Naive B cell (primary cell): ENCODE data around the gene IL22. TPM values are rescaled to one million over a fixed set of nuclear protein-coding genes. Genes with fewer than 3 reads are reported as not detected.

ENCODE experiments used
- ATAC-seq, 2 donors: fragments of 150-1000 bp; cut with Tn5 transposase; 2 replicates each; pipeline ENCODE4 v1.10.0; 2021; ENCODE audit warnings: low read depth in 2 of 2, mild to moderate bottlenecking in 2 of 2, moderate library complexity in 2 of 2
- DNase-seq: peaks from one replicate; pipeline ENCODE4 v3.0.0; 2022
- H3K27ac Mint-ChIP-seq, 6 donors: one replicate each; pipeline ENCODE4 v1.8.0; 2020 to 2022; ENCODE audit warnings: mild to moderate bottlenecking in 6 of 6, mixed read lengths in 6 of 6, moderate library complexity in 5 of 6, inconsistent platforms in 2 of 6
- H3K27me3 Mint-ChIP-seq, 3 donors: one replicate each; pipeline ENCODE4 v1.8.0; 2021 to 2022; ENCODE audit warnings: mixed read lengths in 3 of 3, mild to moderate bottlenecking in 1 of 3
- H3K36me3 Mint-ChIP-seq, 2 donors: one replicate each; pipeline ENCODE4 v1.8.0; 2020 to 2022; ENCODE audit warnings: mixed read lengths in 2 of 2, inconsistent platforms in 1 of 2, mild to moderate bottlenecking in 1 of 2
- H3K4me1 Mint-ChIP-seq, 3 donors: one replicate each; pipeline ENCODE4 v1.8.0; 2020 to 2022; ENCODE audit warnings: mixed read lengths in 3 of 3, inconsistent platforms in 1 of 3, mild to moderate bottlenecking in 1 of 3, moderate library complexity in 1 of 3
- H3K4me3 Mint-ChIP-seq, 8 donors: one replicate each; pipeline ENCODE4 v1.8.0; 2020 to 2022; ENCODE audit warnings: mild to moderate bottlenecking in 8 of 8, mixed read lengths in 8 of 8, moderate library complexity in 8 of 8, inconsistent platforms in 2 of 8
- H3K9me3 Mint-ChIP-seq, 7 donors: one replicate each; pipeline ENCODE4 v1.8.0; 2020 to 2022; ENCODE audit warnings: mixed read lengths in 7 of 7, mild to moderate bottlenecking in 5 of 7, inconsistent platforms in 2 of 7, moderate library complexity in 1 of 7
- polyA plus RNA-seq, 6 donors: library from polyadenylated mRNA; unstranded; fragments of 300-500 nt; fragmentation: Illumina TruSeq; gene quantifications; one replicate each; pipeline ENCODE4 v1.2.3, GENCODE V29; 2021; ENCODE audit warnings: low read depth in 6 of 6

IL22 gene
- polyA plus RNA-seq, 6 donors from 2014 or later: not detected

DNA sequence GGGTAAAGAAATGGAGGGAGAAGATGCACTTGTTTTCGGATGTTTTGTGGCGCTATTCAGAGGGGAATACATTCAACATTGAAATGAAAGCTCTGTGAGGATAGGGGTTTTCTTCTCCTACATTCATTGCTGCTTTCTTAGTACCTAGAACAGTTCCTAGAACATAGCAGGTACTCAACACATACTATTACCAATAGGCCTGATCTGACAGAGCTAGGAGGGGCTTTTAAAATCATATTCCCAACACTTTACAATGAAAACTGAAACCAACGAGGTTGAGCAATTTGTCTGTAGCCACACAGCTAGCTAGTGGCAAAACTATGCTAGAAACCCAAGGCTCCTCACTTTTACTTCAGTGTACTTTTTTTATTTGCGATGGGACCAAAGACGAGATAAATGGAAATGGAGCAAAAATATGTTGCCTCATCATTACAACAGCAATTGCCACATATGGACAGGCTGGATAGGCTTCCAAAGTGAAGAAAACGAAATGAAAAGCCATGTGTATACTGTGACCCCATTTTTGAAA is 23.1 kb upstream of the IL22 start:
- ATAC-seq: no peak
- no peaks in the 10 kb centered on the region for H3K27me3 Mint-ChIP-seq
- no peaks in the 10 kb centered on the region for H3K4me1 Mint-ChIP-seq
- DNase-seq: no peak
- H3K27ac Mint-ChIP-seq: no peak overlapping the region
- H3K36me3 Mint-ChIP-seq: no peaks in the 10 kb centered on the region
- no peaks in the 10 kb centered on the region for H3K9me3 Mint-ChIP-seq
- H3K4me3 Mint-ChIP-seq: no peak overlapping the region

DNA sequence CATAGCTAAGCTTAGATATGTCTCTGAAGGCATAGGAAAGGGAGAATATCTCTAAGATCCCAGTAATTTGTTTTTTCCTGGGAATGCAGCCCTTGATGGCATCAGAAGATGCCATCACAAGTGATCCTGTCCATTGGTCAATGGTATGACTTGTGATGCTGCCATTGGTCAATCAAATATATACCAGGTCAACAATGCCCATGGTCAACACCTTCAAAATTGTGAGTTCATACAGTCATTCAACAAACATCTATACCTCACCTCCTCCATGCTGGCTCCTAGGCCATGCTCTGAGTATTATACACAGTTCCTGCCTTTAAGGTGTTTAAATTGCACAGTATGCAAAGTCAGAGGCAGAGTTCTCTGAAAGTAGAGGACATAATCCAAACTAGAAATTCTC is 19.3 kb upstream of the IL22 start:
- Mint-ChIP-seq H3K4me1 (no peaks in the 10 kb centered on the region), H3K9me3 (no peaks in the 10 kb centered on the region), H3K36me3 (no peaks in the 10 kb centered on the region), H3K27me3 (no peaks in the 10 kb centered on the region), H3K4me3 (no peak overlapping the region), H3K27ac (no peak overlapping the region)
- DNase-seq (no peak), ATAC-seq (no peak)

DNA sequence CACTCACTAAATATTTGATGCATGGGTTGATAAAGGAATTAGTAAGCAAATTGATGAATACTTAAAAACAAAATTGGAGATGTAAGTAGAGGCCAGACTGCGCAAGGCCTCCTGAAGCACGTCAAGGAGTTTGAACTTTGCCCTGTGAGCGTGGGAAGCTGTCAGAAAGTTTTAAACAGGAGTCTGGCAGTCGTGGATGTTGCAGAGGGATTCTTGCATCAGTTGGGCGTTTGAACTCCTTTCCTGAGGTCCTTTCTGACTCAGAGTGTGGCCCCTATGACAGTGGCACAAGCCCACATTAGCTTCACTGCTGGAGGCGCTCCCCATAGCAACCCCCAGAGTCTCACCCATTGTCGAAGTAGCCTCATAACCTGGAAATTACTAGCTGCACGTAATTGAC is 17.9 kb upstream of the IL22 start:
- Mint-ChIP-seq H3K4me3 (no peak overlapping the region), H3K36me3 (no peaks in the 10 kb centered on the region), H3K4me1 (no peaks in the 10 kb centered on the region), H3K27ac (no peak overlapping the region), H3K9me3 (no peaks in the 10 kb centered on the region), H3K27me3 (no peaks in the 10 kb centered on the region)
- no peak for ATAC-seq
- DNase-seq: no peak

DNA sequence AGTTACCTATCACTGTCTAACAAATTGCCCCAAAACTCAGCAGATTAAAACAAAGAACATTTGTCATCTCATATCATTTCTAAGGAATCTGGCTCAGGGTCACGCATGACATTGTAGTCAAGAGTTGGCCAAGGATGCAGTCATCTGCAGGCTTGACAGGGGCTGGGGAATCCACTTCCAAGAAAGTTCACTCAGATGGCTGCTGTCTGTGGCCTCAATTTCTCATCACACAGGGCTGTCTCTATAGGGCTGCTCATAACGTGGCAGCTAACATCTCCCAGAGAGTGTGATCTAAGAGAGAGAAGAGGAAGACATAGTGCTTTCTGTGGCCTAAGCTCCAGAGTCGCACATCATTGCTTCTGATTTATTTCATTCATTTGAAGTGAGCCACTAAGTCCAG is 17.0 kb upstream of the IL22 start:
- Mint-ChIP-seq H3K4me3 (no peak overlapping the region), H3K27me3 (no peaks in the 10 kb centered on the region), H3K4me1 (no peaks in the 10 kb centered on the region), H3K9me3 (no peaks in the 10 kb centered on the region), H3K36me3 (no peaks in the 10 kb centered on the region), H3K27ac (no peak overlapping the region)
- no peak for DNase-seq
- ATAC-seq: no peak

DNA sequence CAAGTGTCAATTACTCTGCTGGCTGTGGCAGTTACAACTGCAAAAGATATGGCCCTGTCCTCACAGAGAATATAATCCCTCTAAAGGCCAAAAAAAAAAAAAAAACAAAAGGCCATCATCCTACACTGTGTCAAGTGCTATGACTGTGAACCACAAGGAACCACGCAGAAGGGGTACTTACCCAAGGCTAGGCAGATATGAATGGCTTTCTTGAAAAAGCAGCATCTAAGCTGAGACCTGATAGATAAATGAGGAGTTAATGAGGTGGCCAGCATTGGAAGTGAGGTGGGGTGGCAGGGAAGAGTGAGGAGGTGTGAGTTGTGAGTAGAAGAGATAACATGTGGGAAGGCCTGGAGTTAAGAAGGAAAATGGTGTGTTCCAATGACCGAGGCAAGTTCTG is 16.4 kb upstream of the IL22 start:
- Mint-ChIP-seq H3K4me1 (no peaks in the 10 kb centered on the region), H3K36me3 (no peaks in the 10 kb centered on the region), H3K27me3 (peaks cover 0 to 3% (median 0%) of the 10 kb centered on the region in 3 donors), H3K27ac (no peak overlapping the region), H3K4me3 (no peak overlapping the region), H3K9me3 (no peaks in the 10 kb centered on the region)
- DNase-seq: no peak
- no peak for ATAC-seq

DNA sequence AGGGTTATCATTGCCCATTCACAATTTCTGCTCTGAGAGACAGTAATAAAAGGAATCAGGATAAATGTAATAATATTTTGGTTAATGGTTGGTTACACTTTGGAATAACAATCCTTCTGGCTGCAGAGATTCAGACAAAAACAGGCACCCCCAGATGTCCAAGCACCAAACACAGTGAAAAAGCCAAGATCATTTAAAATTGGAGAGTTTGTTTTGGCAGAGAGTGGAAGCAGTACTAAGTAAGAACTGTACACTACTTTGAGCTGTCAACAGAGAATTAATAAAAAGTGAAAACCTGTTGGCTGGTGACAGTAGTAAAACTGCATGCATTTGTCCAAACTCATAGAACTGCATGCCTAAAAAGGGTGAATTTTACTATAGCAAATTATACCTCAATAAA is 15.6 kb upstream of the IL22 start:
- Mint-ChIP-seq H3K9me3 (no peaks in the 10 kb centered on the region), H3K4me1 (no peaks in the 10 kb centered on the region), H3K27ac (no peak overlapping the region), H3K27me3 (peaks cover 0 to 6% (median 0%) of the 10 kb centered on the region in 3 donors), H3K36me3 (no peaks in the 10 kb centered on the region), H3K4me3 (no peak overlapping the region)
- ATAC-seq: no peak
- no peak for DNase-seq

DNA sequence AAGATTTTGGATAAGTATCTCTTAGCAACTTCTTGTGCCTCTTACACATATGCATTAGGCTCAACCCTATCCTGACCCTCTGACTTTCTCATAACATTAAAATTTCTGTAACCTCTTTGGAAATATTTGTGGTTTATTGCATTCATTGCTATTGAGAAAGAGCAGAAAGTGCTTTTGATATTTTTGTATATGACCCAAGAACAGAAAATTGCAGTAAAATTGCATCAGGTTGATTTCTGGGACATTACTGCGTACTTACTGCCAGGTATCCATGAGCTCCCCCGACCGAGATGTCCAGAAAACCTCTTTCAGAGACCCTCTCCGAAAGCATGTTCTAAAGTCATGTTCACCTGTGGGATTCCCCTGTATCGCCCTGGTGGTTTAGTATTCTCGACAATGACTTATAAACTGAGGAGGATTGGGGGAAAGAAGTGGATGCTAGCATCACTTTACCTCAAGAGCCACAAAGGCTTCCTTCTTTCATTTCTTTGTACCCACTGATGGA is 14.5 kb upstream of the IL22 start:
- Mint-ChIP-seq H3K27ac (no peak overlapping the region), H3K36me3 (no peaks in the 10 kb centered on the region), H3K4me1 (no peaks in the 10 kb centered on the region), H3K9me3 (no peaks in the 10 kb centered on the region), H3K27me3 (peaks cover 0 to 6% (median 0%) of the 10 kb centered on the region in 3 donors), H3K4me3 (no peak overlapping the region)
- no peak for DNase-seq
- ATAC-seq: no peak

DNA sequence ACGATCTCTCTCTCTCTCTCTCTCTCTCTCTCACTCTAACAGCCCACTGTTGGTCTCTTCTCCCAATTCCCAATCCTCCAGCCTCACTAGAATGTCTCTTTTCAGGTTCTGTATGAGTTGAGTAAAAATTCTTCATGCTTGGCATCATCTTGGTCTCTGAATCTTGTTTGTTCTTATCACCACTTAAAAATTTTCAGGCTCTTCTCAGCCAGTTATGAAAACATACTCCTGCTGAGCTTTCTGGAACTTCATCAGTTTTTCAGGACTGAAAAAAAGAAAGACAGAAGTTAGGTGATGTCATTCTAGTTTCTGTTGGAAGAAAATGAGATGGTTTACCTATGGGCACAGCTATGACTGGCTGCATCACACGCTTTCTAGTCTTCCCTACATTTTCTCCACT is 11.5 kb upstream of the IL22 start:
- H3K36me3 Mint-ChIP-seq: no peaks in the 10 kb centered on the region
- peaks cover 0 to 6% (median 0%) of the 10 kb centered on the region in 3 donors for H3K27me3 Mint-ChIP-seq
- no peak overlapping the region for H3K27ac Mint-ChIP-seq
- H3K4me1 Mint-ChIP-seq: no peaks in the 10 kb centered on the region
- H3K4me3 Mint-ChIP-seq: no peak overlapping the region
- ATAC-seq (no peak), DNase-seq (no peak)
- H3K9me3 Mint-ChIP-seq: no peaks in the 10 kb centered on the region

DNA sequence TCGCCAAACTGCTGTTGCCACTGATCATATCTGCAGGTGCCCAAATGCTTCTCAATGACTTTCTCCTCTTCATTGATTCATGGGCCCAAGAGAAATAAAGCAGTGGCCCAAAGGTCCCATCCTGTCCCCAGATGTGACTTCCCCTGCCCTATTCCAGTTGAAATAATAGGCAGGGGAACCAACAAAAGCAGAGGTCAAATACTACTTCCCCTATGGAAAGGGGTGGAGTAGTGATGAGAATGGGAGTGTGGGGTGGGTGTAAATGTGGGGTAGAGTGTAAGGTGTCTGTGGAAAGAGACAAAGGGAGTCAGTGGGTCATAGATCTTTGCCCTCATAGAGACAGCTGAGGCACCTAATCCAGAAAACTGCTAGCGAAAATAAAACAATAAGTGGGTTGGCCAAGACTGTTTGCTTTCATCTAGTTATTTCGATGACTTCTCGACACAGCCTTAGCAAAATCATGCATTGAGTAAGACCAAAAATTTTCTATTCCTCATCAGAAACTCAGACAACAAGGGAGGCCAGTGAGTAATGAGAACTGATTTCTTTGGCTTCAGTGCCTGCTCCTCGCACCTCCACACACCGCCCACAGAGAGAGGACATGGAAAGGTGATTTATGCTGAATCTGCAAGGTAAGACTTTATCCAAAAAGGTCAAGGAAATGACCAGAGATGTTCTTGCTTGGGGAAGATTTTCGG is 10.9 kb upstream of the IL22 start:
- Mint-ChIP-seq H3K36me3 (no peaks in the 10 kb centered on the region), H3K9me3 (no peaks in the 10 kb centered on the region), H3K4me3 (no peak overlapping the region), H3K27me3 (peaks cover 0 to 6% (median 0%) of the 10 kb centered on the region in 3 donors), H3K4me1 (no peaks in the 10 kb centered on the region), H3K27ac (no peak overlapping the region)
- no peak for DNase-seq
- no peak for ATAC-seq

DNA sequence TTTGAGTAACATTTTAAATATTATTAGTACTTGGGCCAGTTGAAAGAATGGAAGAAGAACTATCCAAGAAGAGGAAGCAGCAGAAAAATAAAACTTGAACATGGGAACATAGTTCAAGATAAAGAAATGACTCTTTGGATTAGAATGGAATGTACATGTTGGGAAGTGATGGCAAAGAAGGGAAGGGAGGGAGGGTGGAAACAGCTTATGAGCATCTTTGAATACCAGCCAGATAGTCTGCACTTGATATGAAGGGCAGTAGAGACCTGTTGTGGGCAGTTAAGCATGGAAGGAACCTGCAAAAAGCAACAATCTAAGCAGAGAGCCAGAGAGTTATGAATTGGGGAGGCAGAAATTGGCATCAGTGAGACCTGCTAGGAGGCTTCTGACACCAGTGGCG is 10.0 kb upstream of the IL22 start:
- DNase-seq: no peak
- Mint-ChIP-seq H3K9me3 (no peaks in the 10 kb centered on the region), H3K4me3 (no peak overlapping the region), H3K36me3 (no peaks in the 10 kb centered on the region), H3K27ac (no peak overlapping the region), H3K4me1 (no peaks in the 10 kb centered on the region), H3K27me3 (peaks cover 0 to 6% (median 0%) of the 10 kb centered on the region in 3 donors)
- no peak for ATAC-seq

DNA sequence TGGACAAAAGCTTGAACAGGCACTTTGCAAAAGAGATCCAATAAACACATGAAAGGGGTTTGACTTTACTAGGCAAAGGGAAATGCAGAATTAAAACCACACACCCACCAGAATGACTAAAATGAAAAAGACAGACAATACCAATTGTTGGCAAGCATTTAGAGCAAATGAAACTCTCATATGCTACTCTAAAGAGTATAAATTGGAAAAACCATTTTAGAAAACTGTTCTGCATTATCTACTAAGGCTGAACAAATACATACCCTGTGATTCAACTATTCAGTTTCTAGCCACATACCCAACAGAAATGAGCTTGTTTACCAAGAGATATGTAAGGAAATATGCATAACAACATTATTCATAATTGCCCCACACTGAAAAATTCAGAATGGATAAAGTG is 8.5 kb upstream of the IL22 start:
- no peaks in the 10 kb centered on the region for H3K4me1 Mint-ChIP-seq
- no peak for ATAC-seq
- no peaks in the 10 kb centered on the region for H3K36me3 Mint-ChIP-seq
- no peaks in the 10 kb centered on the region for H3K9me3 Mint-ChIP-seq
- peaks cover 0 to 9% (median 6%) of the 10 kb centered on the region in 3 donors for H3K27me3 Mint-ChIP-seq
- peak overlapping the region in 1 of 6 donors; percentile 7 for H3K27ac Mint-ChIP-seq
- no peak overlapping the region for H3K4me3 Mint-ChIP-seq
- DNase-seq: no peak

DNA sequence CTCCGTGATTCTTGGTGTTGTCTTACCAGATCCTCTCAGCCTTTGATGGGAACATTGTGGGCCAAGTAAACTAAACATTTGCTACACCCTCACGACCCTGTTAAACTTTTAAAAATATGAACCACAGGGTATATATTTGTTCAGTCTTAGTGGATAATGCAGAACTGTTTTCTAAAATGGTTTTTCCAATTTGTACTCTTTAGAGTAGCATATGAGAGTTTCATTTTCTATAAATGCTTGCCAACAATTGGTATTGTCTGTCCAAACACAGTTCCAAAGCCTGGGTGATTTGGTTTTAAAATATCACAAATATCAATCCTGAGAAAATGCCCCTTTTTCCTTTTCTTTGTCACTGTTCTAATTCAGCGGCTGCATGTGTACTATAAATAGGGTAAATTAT is 6.7 kb upstream of the IL22 start:
- DNase-seq (no peak), ATAC-seq (no peak)
- H3K9me3 Mint-ChIP-seq: no peaks in the 10 kb centered on the region
- H3K4me1 Mint-ChIP-seq: no peaks in the 10 kb centered on the region
- H3K27ac Mint-ChIP-seq: no peak overlapping the region
- no peaks in the 10 kb centered on the region for H3K36me3 Mint-ChIP-seq
- no peak overlapping the region for H3K4me3 Mint-ChIP-seq
- H3K27me3 Mint-ChIP-seq: peaks cover 0 to 9% (median 6%) of the 10 kb centered on the region in 3 donors

DNA sequence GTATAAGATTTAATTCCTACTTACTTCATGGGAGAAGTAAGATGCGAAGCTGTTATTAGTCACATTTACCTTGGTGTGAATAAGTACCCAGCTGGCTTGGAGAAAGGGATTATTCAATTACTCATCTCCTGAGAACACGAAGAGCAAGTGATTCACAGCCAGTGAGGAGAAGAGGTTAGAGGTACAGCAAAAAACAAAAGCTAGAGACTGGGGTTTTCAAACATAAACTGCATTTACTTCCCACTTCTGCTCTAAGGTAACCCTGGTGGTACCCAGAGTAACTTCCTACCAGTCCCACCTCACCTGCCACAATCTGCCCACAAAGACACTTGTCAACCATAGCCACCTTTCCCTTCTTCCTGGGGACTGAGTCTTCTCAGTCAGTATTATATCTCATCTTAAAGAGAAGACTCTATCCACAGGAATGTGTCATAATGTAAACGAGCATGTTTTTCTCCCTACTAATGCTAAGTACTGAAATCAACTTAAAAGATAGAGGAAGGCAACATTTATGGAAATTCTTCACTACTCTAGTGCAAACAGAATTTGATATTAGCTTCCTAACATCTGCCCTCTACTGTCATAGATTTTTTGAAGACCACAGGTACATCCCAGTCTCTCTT is 6.0 kb upstream of the IL22 start:
- no peaks in the 10 kb centered on the region for H3K9me3 Mint-ChIP-seq
- H3K27ac Mint-ChIP-seq: no peak overlapping the region
- H3K36me3 Mint-ChIP-seq: no peaks in the 10 kb centered on the region
- H3K4me1 Mint-ChIP-seq: no peaks in the 10 kb centered on the region
- no peak overlapping the region for H3K4me3 Mint-ChIP-seq
- ATAC-seq (no peak), DNase-seq (no peak)
- H3K27me3 Mint-ChIP-seq: peaks cover 0 to 15% (median 0%) of the 10 kb centered on the region in 3 donors

DNA sequence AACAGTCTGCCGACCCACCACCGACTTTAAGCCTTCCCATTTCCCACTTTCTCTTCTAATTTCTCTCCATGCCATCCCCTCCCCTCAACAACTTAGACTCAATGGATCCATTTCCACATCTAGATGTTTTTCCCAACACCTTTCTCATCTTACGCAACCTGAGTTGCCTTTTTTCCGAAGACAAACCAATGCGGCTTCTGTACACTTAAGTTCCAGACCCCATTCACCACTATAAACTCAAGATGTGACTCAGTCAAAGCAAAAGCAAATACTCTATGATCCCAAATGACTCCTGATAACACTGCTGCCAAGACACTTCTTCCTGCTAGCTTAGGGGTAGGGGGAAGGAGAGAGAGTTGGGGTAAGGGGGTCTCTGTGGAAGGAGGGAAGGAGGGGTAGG is 1.3 kb downstream of the IL22 start:
- H3K9me3 Mint-ChIP-seq: no peaks in the 10 kb centered on the region
- ATAC-seq (no peak), DNase-seq (no peak)
- H3K27ac Mint-ChIP-seq: peak overlapping the region in 1 of 6 donors; percentile 3
- H3K4me1 Mint-ChIP-seq: no peaks in the 10 kb centered on the region
- H3K27me3 Mint-ChIP-seq: peaks cover 7 to 24% (median 22%) of the 10 kb centered on the region in 3 donors
- H3K4me3 Mint-ChIP-seq: no peak overlapping the region
- no peaks in the 10 kb centered on the region for H3K36me3 Mint-ChIP-seq
